Measurements from ENCODE around the gene KDM5B.
A peak's percentile ranks its signal among the peaks of the same experiment; 100 is the strongest.
"Not testable (repeated sequence)": the region's sequence is repeated elsewhere in the genome, so short reads cannot be mapped to it uniquely, and the experiment has no call there.

The KDM5B gene

GRCh38 chr1:202807926-202808757, at the start of gene KDM5B:
Gene KDM5B, minus strand, starts transcription at chr1:202808421. Its CDS starts 116 bp downstream, at chr1:202808305.
- DNase-seq = peak; percentile 72 to 74

GRCh38 chr1:202857136-202857610, 49.0 kb upstream of the KDM5B start:
- no peak for DNase-seq

- no peak for DNase-seq
Observed at GRCh38 chr1:202856014-202856413, 47.8 kb upstream of the KDM5B start.

GRCh38 chr1:202854787-202855186, 46.6 kb upstream of the KDM5B start:
- DNase-seq = no peak

- DNase-seq = peak; percentile 48 to 57
Observed at GRCh38 chr1:202852163-202852904, 44.1 kb upstream of the KDM5B start.

- DNase-seq = no peak
Observed at GRCh38 chr1:202850593-202851362, 42.6 kb upstream of the KDM5B start.

- no peak for DNase-seq
Observed at GRCh38 chr1:202848191-202848542, 39.9 kb upstream of the KDM5B start.

GRCh38 chr1:202844935-202845334, 36.7 kb upstream of the KDM5B start:
- no peak for DNase-seq

GRCh38 chr1:202844259-202844658, 36.0 kb upstream of the KDM5B start:
- no peak for DNase-seq

- DNase-seq = no peak
Observed at GRCh38 chr1:202843081-202843480, 34.9 kb upstream of the KDM5B start.

GRCh38 chr1:202837746-202838262, 29.6 kb upstream of the KDM5B start:
- no peak for DNase-seq

GRCh38 chr1:202836623-202837403, 28.6 kb upstream of the KDM5B start:
- DNase-seq = no peak

GRCh38 chr1:202835548-202836072, 27.4 kb upstream of the KDM5B start:
- DNase-seq = peak; percentile 20 to 27

- DNase-seq = peak; percentile 26 to 48
Observed at GRCh38 chr1:202834771-202835547, 26.7 kb upstream of the KDM5B start.

- DNase-seq = no peak
Observed at GRCh38 chr1:202831906-202832305, 23.7 kb upstream of the KDM5B start.

- not testable (repeated sequence) for DNase-seq
Observed at GRCh38 chr1:202829223-202829622, 21.0 kb upstream of the KDM5B start.

GRCh38 chr1:202825748-202826147, 17.5 kb upstream of the KDM5B start:
- no peak for DNase-seq

GRCh38 chr1:202821467-202821866, 13.2 kb upstream of the KDM5B start:
- no peak for DNase-seq

- DNase-seq = no peak
Observed at GRCh38 chr1:202818819-202819218, 10.6 kb upstream of the KDM5B start.

GRCh38 chr1:202815120-202815519, 6.9 kb upstream of the KDM5B start:
- DNase-seq = no peak

Measured in activated CD4-positive, alpha-beta T cell treated with anti-CD3 and anti-CD28 coated beads, Interleukin-2, amount 50 U/mL, for 48 hours (primary cell).